Uterus (tissue), 2 donors: ENCODE data around the gene POLE.

Experiments used
- CTCF ChIP-seq, 4 experiments: fragments of 200-600 bp in 2 of 4; fragments of 450-650 bp in 2 of 4; sonication (generic) in 2 of 4; IDR thresholded peaks; one replicate each; pipeline ENCODE4 v1.5.1; 2016 to 2019; ENCODE audit warnings: antibody characterized with exemption in 4 of 4, mild to moderate bottlenecking in 2 of 4, moderate library complexity in 1 of 4
- POLR2A ChIP-seq, 2 donors: fragments of 450-650 bp; IDR thresholded peaks; one replicate each; pipeline ENCODE4 v1.6.1; 2016; ENCODE audit warnings: antibody characterized with exemption in 2 of 2, mild to moderate bottlenecking in 1 of 2, moderate library complexity in 1 of 2

GRCh38 chr12:132731574-132731973 lies 44.4 kb upstream of the POLE start:
- no peak for TF ChIP-seq POLR2A (IDR thresholded peaks at IDR 0.05)
- TF ChIP-seq CTCF (IDR thresholded peaks at IDR 0.05): no peak
